EH (cell line): Measurements from ENCODE around the gene SELENOP.

ENCODE experiments used
- DNase-seq: peaks from one replicate; pipeline ENCODE4 v3.0.0-alpha.2; 2015; ENCODE audit warnings: low read depth

SELENOP gene

DNA sequence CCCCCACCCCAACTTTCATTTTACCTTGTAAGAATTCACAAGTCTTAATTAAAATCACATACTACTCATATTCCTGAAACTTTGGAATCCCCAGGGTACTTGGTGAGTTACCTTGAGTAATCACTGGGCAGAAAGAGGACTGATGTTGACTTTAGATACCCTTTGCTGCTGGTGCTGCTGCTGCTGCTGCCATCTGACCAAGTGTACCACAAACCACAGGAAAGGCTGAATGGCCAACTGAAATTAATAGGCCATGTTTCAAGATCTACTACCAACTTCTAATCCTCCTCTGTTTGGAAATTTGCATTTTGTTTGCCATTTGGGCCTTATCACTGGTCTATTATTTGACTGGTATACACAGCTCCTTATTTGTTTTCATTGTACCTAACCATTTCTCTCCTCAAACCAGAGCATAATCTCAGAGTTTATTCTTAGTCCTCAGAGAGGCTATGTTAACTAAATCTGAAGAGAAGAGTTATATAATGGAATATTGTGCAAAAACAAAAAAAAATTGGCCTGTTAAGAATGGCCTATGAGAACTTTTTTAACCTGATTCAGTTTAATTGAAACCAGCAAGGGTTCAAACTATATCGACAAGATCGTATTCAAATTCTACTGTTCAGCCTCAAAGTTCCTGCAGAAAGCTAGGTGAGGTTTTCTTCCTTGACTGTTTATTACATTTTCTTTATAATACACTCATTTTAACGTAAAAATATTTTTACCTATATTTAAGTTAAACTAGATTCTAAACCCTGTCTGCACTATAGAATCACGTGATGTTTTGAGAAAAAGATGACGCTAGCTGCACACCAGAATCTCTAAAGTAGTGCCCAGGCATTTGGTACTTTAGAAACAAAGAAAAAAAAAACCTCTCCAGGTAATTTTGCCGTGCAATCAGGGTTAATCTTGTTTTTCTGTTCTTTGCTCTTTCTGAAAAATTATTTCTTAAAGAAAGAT lies 13.1 kb downstream of the SELENOP start:
- no peak for DNase-seq

DNA sequence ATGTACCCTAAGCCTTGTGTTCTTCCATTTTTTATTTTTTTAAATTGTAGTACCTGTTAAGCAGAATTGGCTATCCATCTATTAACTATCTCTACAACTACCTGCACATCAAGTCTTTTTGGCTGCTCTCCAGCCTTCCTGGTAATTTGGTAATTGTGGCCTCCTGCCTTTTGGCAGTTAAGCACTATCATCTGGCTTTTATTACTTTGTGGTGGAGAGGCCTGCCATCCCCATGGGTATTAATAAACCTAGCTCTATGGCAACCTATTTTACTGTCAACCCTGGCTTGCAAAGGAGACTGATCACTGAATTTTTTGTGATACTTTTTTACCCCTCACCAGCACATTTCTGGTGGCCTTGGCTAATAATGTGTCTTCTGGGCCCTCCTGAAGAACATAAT lies 20.5 kb downstream of the SELENOP start:
- DNase-seq, result no peak

DNA sequence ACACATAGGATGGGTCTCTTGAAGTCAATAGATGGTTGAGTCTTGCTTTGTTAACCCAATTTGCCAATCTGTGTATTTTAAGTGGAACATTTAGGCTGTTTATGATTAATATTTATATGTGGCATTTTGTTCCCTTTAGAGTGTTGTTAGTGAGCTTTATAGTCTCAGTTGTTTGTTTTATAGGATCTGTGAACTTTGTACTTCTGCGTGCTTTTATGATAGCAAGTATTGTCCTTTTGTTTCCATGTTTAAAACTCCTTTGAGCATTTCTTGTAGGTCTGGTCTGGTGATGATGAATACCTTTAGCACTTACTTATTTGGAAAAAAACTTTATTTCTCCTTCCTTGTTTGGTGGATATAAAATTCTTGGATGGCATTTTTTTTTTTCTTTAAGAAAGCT lies 23.8 kb downstream of the SELENOP start:
- no peak for DNase-seq

DNA sequence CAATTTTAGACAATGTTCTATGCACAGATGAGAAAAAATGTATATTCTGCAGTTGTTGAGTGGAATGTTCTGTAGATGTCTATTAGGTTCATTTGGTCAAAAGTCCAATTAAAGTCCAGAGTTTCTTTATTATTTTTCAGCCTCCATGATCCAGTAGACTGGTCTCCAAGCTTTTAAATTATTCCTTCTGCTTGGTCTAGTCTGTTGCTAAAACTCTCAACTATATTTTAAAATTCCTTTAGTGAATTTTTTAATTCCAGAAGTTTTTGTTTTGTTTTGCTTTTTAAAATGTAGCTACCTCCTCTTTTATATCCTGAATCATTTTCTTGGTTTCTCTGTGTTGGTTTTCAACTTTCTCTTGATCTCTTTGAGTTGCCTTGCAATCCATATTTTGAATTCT lies 24.6 kb downstream of the SELENOP start:
- no peak for DNase-seq

DNA sequence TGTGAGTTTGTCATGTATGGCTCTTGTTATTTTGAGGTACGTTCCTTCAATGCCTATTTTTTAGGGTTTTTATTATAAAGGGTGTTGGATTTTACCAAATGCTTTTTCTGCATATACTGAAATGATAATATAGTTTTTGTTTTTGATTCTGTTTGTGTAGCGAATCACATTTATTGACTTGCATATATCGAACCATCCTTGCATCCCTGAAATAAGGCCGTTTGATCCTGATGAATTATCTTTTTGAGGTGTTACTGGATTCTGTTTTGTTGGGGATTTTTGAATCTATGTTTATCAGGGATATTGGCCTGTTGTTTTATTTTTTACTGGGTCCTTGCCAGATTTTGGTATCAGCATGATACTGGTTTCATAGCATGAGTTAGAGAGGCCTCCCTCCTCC lies 25.9 kb downstream of the SELENOP start:
- no peak for DNase-seq

DNA sequence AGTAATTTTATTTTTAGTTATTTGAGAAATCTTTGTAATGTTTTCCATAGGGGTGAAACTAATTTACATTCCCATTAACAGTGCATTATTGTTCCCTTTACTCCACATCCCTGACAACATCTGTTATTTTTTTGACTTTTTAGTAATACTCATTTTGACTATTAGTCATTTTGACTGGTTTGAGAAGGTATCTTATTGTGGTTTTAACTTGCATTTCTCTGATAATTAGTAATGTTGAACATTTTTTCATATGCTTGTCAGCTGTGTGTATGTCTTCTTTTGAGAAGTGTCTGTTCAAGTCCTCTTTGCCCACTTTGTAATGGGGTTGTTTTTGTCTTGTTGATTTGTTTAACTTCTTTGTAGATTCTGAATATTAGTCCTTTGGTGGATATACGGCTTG lies 27.6 kb downstream of the SELENOP start:
- peak; percentile 1 for DNase-seq

DNA sequence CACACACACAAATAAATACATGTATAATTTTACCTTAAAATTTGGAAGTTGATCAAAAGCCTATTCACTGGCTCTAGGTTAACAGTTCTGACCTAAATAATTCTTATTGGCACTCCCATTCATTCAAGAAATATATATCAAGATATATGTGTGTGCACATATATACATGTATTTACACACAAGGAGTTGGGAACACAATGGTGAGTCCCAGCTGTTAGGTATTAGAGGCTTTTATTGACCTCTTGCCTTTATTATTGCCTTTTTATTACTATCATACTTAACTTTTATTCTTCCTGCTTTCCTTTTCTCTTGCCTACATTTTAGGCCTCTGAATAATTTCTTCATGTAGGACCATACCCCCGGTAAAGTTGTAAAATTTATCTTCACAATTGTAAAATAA lies 30.1 kb downstream of the SELENOP start:
- no peak for DNase-seq

DNA sequence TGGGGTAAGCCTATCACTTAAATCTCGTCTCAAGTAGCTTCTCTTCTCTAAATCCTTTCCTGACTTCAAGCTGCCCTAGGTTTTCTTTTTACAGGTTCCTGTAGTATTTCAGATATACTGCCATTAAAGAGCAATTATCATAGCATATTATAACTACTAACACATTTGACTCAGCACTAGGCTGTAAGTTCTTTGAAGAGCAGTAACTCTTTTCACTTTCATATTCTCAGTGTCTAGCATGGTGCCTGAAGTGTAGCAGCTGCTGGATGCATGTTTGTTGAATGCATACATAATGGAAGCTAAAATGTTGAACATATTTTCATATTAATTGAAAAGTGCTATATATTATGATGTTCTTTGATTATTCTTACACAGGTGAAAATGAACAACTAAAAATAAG lies 32.6 kb downstream of the SELENOP start:
- DNase-seq, result no peak

DNA sequence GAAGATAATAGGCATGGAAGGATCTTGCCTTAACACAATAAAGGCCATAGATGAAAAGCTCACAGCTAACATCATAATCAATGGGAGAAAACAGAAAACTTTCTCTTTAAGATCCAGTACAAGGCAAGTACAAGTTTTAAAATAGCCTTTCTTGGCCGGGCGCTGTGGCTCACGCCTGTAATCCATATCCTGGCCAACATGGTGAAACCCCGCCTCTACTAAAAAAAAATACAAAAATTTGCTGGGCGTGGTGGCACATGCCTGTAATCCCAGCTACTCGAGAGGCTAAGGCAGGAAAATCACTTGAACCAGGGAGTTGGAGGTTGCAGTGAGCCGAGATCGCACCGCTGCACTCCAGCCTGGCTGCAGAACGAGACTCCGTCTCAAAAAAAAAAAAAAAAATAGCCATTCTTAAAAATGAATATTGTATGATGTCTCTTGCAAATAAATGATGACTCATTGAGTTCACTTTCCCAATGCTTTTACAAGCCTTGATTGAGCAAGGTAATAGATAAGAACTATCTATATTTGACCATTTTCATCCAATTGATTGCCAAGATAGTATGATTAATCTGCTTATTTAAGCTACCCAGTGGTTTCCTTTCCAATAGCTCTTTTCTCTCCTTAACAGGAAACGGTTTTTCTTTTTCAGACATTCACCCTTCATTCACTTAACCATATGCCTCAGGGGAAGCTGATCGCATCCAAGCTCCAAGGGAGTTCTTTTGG lies 39.3 kb downstream of the SELENOP start:
- no peak for DNase-seq

DNA sequence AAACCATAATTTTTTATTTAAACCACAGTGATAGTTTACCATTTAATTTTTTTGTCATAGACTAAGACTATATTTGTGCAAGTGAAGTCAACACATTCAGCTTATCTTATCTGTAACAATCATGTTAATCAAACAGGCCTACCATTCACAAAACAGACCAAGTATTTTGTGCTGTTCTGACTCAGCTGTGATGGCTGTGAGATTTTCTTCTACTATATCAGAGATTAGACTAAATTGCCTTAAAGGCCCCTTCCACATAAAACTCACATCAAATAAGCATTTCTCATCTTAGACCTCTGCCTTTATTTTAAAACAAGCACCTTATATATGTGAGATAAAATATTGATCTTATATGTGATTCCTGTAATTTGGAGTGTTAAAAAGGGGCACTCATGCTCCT lies 41.7 kb downstream of the SELENOP start:
- no peak for DNase-seq

DNA sequence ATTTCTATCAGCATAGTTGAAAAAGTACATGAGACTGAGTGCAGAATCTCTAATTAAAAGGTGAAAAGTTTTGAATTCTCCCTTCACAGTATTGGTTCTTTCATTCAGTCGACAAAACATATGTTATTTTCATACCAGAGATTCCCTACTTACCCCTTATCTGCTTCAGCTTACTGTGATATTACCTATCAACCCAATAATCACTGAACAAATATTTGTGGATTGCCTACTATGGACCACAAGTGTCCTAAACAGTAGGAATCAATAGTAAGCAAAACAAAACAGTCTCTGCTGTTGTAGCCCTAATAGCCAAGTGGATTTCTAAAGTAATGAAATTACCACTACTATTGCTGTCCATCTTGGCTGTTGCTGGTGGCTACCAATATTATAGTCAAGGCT lies 43.6 kb downstream of the SELENOP start:
- no peak for DNase-seq

DNA sequence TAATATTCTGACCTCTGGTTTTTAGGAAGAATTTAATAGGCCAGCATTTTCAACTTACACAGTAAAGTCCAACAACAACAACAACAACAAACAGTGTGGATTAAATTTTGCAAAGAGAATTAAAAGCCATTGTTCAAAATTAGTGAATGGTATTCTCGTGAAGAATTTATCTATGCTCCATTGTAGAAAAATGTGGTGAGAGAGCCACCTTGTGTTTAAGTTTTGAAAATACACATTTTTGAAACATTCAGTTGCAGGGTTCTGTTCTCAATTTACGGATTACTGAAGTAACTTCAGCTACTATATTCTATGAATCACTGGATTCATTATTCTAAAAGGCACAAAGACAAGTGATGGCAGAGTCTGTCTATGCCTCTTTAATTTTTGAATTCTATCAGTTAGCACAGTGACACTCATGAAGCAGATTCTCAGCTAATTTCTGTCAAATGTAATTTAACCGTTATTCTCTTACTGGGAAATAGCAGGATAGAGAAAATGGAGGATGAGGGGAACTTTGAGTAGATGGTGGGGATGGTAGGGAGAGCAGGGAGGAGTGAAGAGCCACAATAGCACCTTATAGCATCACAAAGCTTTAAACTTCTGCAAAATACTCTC lies 44.1 kb downstream of the SELENOP start:
- peak; percentile 44 for DNase-seq

DNA sequence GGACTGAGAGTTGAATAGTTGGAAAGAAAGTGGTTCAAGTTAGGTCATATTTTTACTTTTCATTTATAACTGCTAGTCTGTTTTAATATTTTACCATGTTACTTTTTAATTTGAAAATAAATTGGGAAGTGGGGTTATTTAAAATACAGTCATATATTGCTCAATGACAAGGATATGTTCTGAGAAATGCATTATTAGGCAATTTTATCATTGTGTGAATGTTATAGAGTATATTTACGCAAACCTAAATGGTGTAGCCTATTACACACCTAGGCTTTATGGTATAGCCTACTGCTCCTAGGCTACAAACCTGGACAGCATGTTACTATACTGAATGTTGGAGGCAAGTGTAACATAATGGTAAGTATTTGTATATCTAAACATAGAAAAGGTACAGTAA lies 49.9 kb downstream of the SELENOP start:
- DNase-seq, result no peak

DNA sequence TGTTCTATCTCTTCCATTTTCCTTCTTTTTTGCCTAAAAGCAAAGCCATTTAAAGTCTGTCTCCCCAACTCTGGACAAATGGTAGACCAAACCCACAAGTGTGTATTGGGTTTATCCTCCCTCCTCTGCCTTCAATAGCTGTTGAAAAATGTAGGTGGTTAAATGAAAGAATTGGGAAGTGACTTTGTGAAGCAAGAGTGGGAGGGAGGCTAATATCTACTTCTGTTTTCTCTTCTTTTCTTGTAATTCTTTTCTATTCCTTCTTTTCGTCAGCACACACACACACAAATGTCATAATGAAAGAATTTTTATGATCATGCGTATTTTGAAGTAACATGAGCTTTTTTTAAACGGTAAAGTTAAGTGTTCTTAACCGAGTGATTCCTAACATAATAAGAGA lies 51.3 kb downstream of the SELENOP start:
- DNase-seq, result no peak

DNA sequence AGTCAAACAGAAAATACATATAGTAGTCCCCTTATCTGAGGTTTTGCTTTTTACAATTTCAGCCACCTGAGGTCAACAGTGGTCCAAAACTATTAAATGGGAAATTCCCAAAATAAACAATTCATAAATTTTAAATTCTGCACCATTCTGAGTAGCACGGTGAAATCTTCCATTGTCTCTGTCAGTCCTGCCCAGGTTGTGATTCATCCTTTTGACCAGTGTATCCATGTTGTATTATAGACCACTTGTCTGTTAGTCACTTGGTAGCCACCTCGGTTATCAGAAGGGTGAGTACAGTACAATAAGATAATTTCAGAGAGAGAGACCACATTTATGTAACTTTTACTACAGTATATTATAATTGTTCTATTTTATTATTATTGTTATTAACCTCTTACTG lies 52.2 kb downstream of the SELENOP start:
- no peak for DNase-seq

DNA sequence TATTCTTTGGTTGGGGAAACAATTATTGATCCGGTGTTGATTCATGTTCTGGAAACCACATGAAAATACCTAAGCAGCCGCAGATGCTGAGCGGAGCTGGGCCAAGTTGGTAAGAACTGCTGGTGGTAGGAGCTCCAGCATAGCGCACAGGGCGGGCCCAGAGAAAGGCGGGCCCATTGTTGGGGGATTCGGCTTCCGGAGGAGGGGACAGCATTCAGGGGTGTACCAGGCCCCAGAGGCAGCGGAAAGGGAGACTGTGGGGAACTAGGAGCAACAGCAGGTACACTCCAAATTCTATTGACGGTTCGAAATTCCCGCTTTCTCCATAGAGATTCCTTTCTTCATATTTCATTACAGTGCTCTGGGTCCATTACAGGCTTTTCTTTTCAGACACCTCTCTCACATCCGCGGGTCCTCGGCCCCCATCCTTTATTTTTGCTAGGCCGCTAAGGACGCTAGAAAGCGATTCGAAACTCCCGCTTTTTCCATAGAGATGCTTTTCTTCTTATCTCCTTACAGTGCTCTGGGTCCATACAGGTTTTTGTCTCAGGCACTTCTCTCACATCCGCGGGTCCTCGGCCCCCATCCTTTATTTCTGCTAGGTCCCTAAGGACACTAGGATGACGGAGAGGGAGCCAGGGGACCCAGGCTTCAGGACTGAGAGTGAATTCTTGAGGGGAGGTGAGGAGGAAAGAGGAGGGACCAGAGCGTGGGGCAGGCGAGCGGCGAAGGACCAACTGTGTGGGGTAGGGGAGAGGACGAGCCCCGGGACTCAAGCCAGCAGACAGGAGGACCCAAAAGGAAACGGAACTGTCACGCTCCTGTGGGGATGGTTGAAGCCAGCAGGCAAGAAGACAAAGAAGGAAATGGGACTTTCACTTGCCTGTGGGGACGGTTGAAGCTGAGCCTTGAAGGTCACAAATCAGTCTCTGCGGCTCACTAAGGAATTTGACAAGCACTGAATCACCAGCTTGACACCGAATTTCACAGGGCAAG lies 54.8 kb downstream of the SELENOP start, which contains the start of gene CCDC152:
Gene CCDC152 (plus strand): TSS at position 213 of the 996 bp plus-strand sequence. CDS start 2,304 bp downstream, outside the sequence.
- DNase-seq, result peak; percentile 46

DNA sequence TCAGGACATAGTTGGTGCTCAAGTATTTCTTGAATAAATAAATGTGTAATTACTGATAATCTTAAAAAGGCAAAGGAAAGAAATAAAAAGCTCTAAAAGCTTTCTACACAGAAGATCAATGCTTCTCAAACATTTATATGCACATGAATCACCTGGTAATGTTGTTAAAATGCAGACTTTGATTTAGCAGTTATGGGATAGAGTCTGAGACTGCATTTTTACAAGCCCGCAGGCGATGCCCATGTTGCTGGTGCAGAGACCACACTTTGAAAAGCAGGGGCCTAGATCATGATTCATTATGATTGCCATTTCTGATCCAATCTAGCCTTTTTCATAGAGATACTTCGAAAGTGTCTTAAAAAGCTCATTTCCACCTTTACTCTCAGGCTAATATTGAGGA lies 58.6 kb downstream of the SELENOP start:
- DNase-seq, result no peak

DNA sequence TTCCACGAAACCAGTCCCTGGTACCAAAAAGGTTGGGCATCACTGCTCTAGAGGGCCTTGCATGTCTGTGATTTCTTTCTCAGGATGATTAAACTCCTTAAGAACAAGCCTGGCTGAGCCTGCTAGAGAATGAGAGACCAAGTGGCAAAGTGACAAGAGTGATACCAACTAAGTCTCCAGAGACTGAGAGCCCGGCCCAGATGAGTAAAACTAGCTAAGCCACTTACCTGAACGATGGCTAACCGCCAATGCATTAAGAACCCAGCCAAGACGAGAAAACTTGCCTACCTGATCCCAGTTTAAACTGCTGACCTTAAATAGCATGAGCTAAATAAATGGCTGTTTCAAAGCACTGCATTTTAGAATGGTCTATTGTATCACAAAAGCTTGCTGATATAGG lies 60.6 kb downstream of the SELENOP start:
- no peak for DNase-seq

DNA sequence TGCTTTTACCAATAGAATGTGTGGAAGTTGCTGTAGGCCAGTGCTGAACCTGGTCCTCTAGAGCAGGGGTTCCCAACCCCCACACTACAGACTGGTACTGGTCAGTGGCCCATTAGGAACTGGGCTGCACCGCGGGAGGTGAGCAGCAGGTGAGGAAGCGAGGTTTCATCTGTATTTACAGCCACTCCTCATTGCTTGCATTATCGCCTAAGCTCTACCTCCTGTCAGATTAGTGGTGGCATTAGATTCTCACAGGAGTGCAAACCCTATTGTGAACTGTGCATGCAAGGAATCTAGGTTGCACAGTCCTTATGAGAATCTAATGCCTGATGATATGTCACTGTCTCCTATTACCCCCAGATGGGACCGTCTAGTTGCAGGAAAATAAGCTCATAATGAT lies 61.2 kb downstream of the SELENOP start:
- no peak for DNase-seq
